ENCODE data around the gene SHMT2. TPM values are rescaled to one million over a fixed set of nuclear protein-coding genes. Genes with fewer than 3 reads are reported as not detected.

SHMT2 gene
- total and polyA plus RNA-seq, 2 of the 13 experiments (the other 11 are each of a cell fraction or from before 2014, with no cell fraction given), result 181 to 393 TPM

GRCh38 chr12:57227315-57228115 lies 2.0 kb upstream of the SHMT2 start (continued):
- TF ChIP-seq CREM (IDR thresholded peaks at IDR 0.05) (no peak), CREM (CRISPR knock-in tag; IDR thresholded peaks at IDR 0.05) (no peak), SAFB2 (CRISPR knock-in tag; IDR thresholded peaks at IDR 0.05; ENCODE audit: borderline replicate concordance, low read depth) (no peak), ARID4A (CRISPR knock-in tag; IDR thresholded peaks at IDR 0.05; ENCODE audit: borderline replicate concordance) (no peak), FOXM1 (CRISPR knock-in tag; IDR thresholded peaks at IDR 0.05) (no peak), NRL (CRISPR knock-in tag; IDR thresholded peaks at IDR 0.05; ENCODE audit: borderline replicate concordance) (no peak), RFX1 (IDR thresholded peaks at IDR 0.05) (no peak)

All from HepG2 (cell line).